GM12874 (cell line): ENCODE data around the gene CDKL5.

Source experiments
- TF ChIP-seq, protein P1 (sequence below): IDR thresholded peaks from 2 replicates; pipeline ENCODE4 v1.5.1; 2011; ENCODE audit warnings: low read depth, mild to moderate bottlenecking, control low read depth, low read length, moderate library complexity; ENCODE audit not compliant: insufficient read depth

The CDKL5 gene

DNA sequence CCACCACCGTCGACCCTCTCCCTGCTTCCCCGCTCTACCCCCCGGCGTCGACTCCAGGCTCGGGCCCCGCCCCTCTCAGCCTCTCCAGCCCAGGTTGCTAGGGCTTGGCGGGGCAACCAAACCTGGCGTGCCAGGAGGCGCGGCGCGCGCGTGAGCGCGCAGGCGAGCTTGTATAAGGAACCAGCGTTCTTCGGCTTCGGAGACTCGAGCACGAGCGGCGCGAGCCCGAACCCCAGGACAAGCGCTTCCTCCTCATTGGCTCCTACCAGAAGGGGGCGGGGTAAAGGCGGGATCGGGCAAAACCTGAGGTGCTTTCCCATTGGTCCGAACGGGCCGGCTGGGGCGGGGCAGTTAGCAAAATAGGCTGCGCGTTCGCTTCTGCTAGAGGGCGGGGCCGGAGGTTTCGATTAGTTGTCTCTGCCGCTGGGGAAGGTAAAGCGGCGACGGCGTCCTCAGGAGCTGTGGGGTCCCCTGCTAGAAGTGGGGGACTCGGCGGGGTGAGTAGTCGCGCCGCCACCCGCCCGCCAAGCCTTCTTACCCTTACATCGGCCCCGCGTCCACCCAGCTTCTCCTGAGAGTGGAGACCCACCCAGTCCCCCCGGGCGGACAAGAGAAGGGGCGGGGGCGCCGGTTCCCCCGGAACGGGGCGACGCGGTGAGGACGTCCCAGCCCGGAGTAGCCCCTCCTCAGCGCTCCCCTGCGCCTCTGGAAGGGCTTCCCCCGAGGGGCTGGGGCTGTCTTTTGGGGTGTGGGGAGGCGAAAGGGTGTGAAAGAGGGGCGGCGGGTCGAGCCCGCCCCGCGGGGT, at the start of gene CDKL5:
CDKL5 (plus strand) TSS at position 410 of the 805 bp plus-strand sequence. CDS start 81,489 bp downstream, outside the sequence.
- TF ChIP-seq, protein P1, sequence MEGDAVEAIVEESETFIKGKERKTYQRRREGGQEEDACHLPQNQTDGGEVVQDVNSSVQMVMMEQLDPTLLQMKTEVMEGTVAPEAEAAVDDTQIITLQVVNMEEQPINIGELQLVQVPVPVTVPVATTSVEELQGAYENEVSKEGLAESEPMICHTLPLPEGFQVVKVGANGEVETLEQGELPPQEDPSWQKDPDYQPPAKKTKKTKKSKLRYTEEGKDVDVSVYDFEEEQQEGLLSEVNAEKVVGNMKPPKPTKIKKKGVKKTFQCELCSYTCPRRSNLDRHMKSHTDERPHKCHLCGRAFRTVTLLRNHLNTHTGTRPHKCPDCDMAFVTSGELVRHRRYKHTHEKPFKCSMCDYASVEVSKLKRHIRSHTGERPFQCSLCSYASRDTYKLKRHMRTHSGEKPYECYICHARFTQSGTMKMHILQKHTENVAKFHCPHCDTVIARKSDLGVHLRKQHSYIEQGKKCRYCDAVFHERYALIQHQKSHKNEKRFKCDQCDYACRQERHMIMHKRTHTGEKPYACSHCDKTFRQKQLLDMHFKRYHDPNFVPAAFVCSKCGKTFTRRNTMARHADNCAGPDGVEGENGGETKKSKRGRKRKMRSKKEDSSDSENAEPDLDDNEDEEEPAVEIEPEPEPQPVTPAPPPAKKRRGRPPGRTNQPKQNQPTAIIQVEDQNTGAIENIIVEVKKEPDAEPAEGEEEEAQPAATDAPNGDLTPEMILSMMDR: no peak

DNA sequence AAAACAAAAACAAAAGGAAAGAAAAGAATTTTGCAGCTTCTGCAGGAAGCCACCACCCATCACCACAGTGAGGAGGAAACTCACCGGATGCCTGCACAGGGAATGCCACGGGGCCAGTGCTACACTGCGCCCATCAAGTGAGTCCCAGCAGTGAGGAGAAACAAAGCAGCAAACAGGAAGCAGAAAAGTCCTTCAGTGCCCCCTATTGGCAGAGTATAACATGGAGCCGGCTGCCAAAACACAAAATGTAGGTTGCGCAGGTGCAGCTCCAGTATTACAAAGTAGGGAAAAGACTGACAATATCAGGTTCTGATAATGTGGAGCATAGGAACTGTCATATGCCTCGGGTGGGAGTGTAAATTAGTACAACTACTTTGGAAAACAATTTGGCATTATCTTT, 47.6 kb upstream of the CDKL5 start:
- TF ChIP-seq, protein P1: peak; percentile 52

DNA sequence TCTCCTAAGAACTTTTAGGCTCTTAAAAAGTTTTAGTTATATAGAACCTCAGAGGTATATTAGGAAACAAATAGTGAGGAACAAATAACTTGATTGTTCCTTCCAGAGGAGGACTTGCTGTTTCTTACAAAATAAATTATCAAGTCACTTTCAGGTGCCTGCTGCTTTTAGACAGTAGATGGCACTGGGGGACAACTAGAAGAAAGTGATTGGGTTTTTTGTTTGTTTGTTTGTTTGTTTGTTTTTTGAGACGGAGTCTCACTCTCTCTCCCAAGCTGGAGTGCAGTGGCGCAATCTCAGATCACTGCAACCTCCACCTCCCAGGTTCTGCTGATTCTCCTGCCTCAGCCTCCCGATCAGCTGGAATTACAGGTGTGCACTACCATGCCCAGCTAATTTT, 35.4 kb upstream of the CDKL5 start:
- TF ChIP-seq, protein P1: no peak

DNA sequence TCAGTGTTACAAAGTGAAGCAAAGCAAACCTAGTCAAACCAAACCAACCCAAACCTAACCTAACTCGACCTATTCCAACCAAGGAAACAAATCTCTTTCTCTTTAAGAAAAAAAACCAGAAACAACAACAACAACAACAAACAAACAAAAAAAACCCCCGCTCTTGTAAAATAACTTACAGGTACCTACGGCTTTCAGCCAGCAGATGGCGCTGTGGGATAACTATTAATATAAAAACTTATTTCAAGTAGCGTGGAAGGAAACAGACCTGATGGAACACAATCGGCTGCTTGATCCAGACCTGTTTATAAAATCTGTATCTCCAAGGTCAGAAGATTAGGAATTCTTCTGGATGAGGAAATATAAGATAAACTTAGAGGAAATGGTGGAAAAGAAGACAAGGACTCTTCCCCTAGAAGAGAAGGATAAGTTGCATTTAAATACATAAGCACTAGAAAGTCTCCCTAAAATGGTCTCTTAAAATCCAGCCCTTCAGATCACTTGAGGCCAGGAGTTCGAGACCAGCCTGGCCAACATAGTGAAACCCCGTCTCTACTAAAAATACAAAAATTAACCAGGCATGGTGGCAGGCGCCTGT, 34.4 kb upstream of the CDKL5 start:
- TF ChIP-seq, protein P1: peak; percentile 20; the same call in 1 of the 2 replicates

DNA sequence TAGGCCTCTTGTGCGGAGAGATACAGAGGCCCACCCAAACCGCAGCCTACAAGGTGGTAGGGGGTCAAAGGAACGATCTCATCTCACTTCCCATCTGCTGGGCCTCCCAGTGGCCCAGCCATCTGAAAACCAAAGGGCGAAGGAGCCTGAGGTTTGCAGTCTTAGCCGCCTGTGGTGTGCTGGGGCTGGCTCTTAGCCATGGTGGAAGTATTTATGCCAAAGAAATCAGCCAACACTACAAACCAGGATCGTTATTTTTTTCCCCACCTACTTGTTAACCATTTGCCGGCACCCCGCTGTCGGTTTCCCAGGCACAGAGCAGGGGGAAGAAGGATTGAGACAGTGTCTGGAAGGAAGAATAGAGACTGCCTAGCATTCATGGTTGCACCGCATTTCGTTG, 30.9 kb upstream of the CDKL5 start:
- TF ChIP-seq, protein P1: no peak

DNA sequence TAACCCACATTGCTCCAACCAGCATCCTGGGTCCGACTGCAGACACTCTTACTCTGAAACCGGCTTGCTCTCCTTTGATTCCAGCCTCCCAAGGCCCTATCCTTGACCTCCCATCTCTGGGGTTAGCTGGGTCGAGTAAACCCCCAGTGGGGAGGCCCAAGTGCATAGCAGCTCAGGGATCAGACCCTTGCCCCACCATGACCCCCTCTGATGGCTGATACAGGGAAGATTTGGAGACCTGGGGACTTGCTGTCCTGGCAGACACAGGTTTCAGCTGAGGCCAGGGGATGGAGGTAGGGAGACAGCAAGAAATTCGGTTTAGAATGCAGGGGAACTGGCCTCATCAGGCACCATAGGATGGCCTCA, 23.6 kb upstream of the CDKL5 start:
- TF ChIP-seq, protein P1: no peak

DNA sequence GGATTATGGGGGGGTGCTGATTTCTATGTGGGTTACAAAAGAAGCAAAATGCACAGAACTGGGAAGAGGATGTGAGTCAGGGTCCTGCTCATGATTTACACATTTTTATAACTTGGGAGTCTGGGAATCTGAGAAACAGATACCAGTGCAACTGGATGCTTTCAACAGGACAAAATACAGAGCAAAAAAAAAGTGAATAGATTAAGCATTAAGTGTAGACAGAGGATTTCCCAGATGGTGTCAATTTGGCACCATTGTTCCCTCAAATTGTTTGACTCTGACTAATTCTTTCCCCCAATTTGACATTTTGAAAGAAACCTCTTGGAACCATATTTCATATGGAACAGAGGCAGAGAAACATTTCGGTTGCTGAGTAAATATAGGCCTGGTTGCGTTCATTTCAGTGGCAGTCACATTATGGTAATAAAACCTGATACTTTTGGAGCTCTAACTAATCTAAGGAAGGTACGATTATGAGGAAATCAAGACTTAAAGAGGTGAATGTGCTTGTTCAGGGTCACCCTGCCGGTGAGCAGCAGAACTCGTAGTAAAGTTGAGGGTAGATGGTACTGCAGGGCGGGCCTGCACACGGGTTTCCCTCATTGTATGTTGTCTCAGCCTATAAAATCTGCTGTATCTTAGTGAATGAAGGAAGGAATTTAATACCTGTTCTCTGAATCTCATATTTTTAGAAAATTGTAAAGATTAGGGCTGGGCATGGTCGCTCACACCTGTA, 18.7 kb upstream of the CDKL5 start:
- TF ChIP-seq, protein P1: no peak
